Aorta (tissue), 5 donors: ENCODE data around the gene GPX5. TPM values are rescaled to one million over a fixed set of nuclear protein-coding genes. Genes with fewer than 3 reads are reported as not detected.

ENCODE experiments used
- ATAC-seq: fragments of 200-7000 bp; cut with Tn5 transposase; one replicate; pipeline ENCODE4 v1.9.1; 2022; ENCODE audit warnings: moderate library complexity; ENCODE audit not compliant: low FRiP score
- DNase-seq, 2 donors: peaks; one replicate each; pipeline ENCODE4 v3.0.0-alpha.2; 2020
- H3K27ac ChIP-seq, 2 donors: one replicate each; pipeline ENCODE4 v1.5.1; 2013; ENCODE audit warnings: low read length in 2 of 2, mild to moderate bottlenecking in 2 of 2, moderate library complexity in 2 of 2, control low read depth in 1 of 2, inconsistent platforms in 1 of 2, low read depth in 1 of 2
- H3K27me3 ChIP-seq, 2 donors: one replicate each; pipeline ENCODE4 v1.6.1; 2013; ENCODE audit warnings: control low read depth in 1 of 2, low read length in 1 of 2, mild to moderate bottlenecking in 1 of 2, moderate library complexity in 1 of 2; ENCODE audit not compliant: insufficient read depth in 2 of 2, control insufficient read depth in 1 of 2
- H3K36me3 ChIP-seq, 2 donors: one replicate each; pipeline ENCODE4 v1.6.1; 2013; ENCODE audit warnings: control low read depth in 1 of 2, low read length in 1 of 2, mild to moderate bottlenecking in 1 of 2; ENCODE audit not compliant: insufficient read depth in 2 of 2, control insufficient read depth in 1 of 2
- H3K4me1 ChIP-seq, 2 donors: one replicate each; pipeline ENCODE4 v1.6.1; 2013; ENCODE audit warnings: low read length in 2 of 2, control low read depth in 1 of 2, mild to moderate bottlenecking in 1 of 2, moderate library complexity in 1 of 2; ENCODE audit not compliant: insufficient read depth in 2 of 2, control insufficient read depth in 1 of 2
- H3K4me3 ChIP-seq, 2 donors: one replicate each; pipeline ENCODE4 v1.5.1; 2013; ENCODE audit warnings: low read length in 2 of 2, control low read depth in 1 of 2, mild to moderate bottlenecking in 1 of 2
- H3K9me3 ChIP-seq: one replicate; pipeline ENCODE4 v1.6.1; 2013; ENCODE audit warnings: mild to moderate bottlenecking, low read length; ENCODE audit not compliant: control insufficient read depth
- WGBS, 2 donors: extraction: QIAGEN DNeasy Blood & Tissue Kit; methylation state at CpG; one replicate each; pipeline ENCODE4 v1.1.7; 2013; 5-methylcytosine and 5-hydroxymethylcytosine counted together
- intact Hi-C, 2 donors: fragments of 100-400 bp; cut with DNase I; formaldehyde crosslinking; loops; one replicate each; pipeline versions ENCODE4 v1.14.2 to v1.15.0; 2022
- polyA plus RNA-seq, 2 donors: library from polyadenylated mRNA; stranded (reverse); fragments of 200-250 nt; gene quantifications; one replicate each; pipeline ENCODE4 v1.2.3, GENCODE V29; 2013
- total RNA-seq, 2 donors: library from RNA; stranded (reverse); fragmentation: NEBNext Ultra II Directional; extraction: Animal tissue kit (Norgen Biotek cat#: 25700); gene quantifications; one replicate each; pipeline ENCODE4 v1.2.1, GENCODE V29; 2021
- donor health status: healthy with polysubstance abuse.
- donor health status: Bipolar disorder and iron deficiency.
- donor health status: DM: no; HTN: no; CAD: no.
- donor health status: DM: no; HTN: no; CAD: no.
- donor health status: DM: yes; HTN: yes; CAD: no.

GPX5 gene
- total and polyA plus RNA-seq, 4 donors = not detected

- no peak for ATAC-seq
- no peaks in the 10 kb centered on the region for H3K9me3 ChIP-seq
These were observed 40.3 kb downstream of the GPX5 start for GRCh38 chr6:28565823-28566526.

GRCh38 chr6:28566527-28567252 lies 41.0 kb downstream of the GPX5 start:
- H3K36me3 ChIP-seq = no peaks in the 10 kb centered on the region
- ATAC-seq = no peak
- H3K27ac ChIP-seq = no peak overlapping the region
- no peak for DNase-seq
- peaks cover 0 to 2% of the 10 kb centered on the region in 2 donors for H3K27me3 ChIP-seq
- no peaks in the 10 kb centered on the region for H3K4me1 ChIP-seq
- no peaks in the 10 kb centered on the region for H3K9me3 ChIP-seq
- intact Hi-C loops = no loop called here
- H3K4me3 ChIP-seq = no peak overlapping the region
- 86 to 87% methylated on average over 12 of the region's 12 CpGs for WGBS, 2 donors

More at GRCh38 chr6:28565823-28566526, 40.3 kb downstream of the GPX5 start:
- H3K27ac ChIP-seq = no peak overlapping the region
- H3K4me1 ChIP-seq = no peaks in the 10 kb centered on the region
- DNase-seq = no peak
- intact Hi-C loops = no loop called here
- H3K36me3 ChIP-seq = no peaks in the 10 kb centered on the region
- H3K4me3 ChIP-seq = no peak overlapping the region
- WGBS, 2 donors = 44 to 47% methylated on average over 7 of the region's 7 CpGs
- peaks cover 0 to 2% of the 10 kb centered on the region in 2 donors for H3K27me3 ChIP-seq

- Histone ChIP-seq H3K27ac (no peak overlapping the region), H3K36me3 (no peaks in the 10 kb centered on the region), H3K9me3 (no peaks in the 10 kb centered on the region), H3K4me3 (no peak overlapping the region), H3K4me1 (no peaks in the 10 kb centered on the region), H3K27me3 (peaks cover 0 to 2% of the 10 kb centered on the region in 2 donors)
- intact Hi-C loops = no loop called here
- ATAC-seq = no peak
- no peak for DNase-seq
These were observed 41.8 kb downstream of the GPX5 start for GRCh38 chr6:28567506-28567905.

GRCh38 chr6:28568515-28569108 lies 42.9 kb downstream of the GPX5 start:
- Histone ChIP-seq H3K9me3 (no peaks in the 10 kb centered on the region), H3K4me3 (no peak overlapping the region), H3K27me3 (no peaks in the 10 kb centered on the region), H3K36me3 (no peaks in the 10 kb centered on the region), H3K4me1 (no peaks in the 10 kb centered on the region), H3K27ac (no peak overlapping the region)
- intact Hi-C loops = no loop called here
- WGBS, 2 donors = 90 to 93% methylated on average over 4 of the region's 4 CpGs
- ATAC-seq (no peak), DNase-seq (no peak)

GRCh38 chr6:28569748-28570147 lies 44.1 kb downstream of the GPX5 start:
- Histone ChIP-seq H3K4me3 (no peak overlapping the region), H3K27ac (no peak overlapping the region), H3K4me1 (no peaks in the 10 kb centered on the region), H3K9me3 (no peaks in the 10 kb centered on the region), H3K36me3 (no peaks in the 10 kb centered on the region), H3K27me3 (no peaks in the 10 kb centered on the region)
- ATAC-seq (no peak), DNase-seq (no peak)
- WGBS, 2 donors = 58 to 67% methylated on average over 2 of the region's 2 CpGs
- intact Hi-C loops = no loop called here

- H3K4me3 ChIP-seq = no peak overlapping the region
- no peaks in the 10 kb centered on the region for H3K9me3 ChIP-seq
- H3K4me1 ChIP-seq = no peaks in the 10 kb centered on the region
- DNase-seq (no peak), ATAC-seq (no peak)
- no peak overlapping the region for H3K27ac ChIP-seq
- intact Hi-C loops = no loop called here
- no peaks in the 10 kb centered on the region for H3K27me3 ChIP-seq
- no peaks in the 10 kb centered on the region for H3K36me3 ChIP-seq
These were observed 54.8 kb downstream of the GPX5 start for GRCh38 chr6:28580475-28580874.

- WGBS, 2 donors = 90 to 96% methylated on average over 2 of the region's 2 CpGs
These were observed 57.8 kb downstream of the GPX5 start for GRCh38 chr6:28583463-28583862.

More at GRCh38 chr6:28583463-28583862, 57.8 kb downstream of the GPX5 start:
- Histone ChIP-seq H3K27me3 (peaks cover 0 to 1% of the 10 kb centered on the region in 2 donors), H3K4me1 (no peaks in the 10 kb centered on the region), H3K27ac (no peak overlapping the region), H3K4me3 (no peak overlapping the region), H3K36me3 (no peaks in the 10 kb centered on the region), H3K9me3 (no peaks in the 10 kb centered on the region)
- intact Hi-C loops = no loop called here
- DNase-seq (no peak), ATAC-seq (no peak)
